WTC11 (cell line): ENCODE data around the gene TMEM121. TPM values are rescaled to one million over a fixed set of nuclear protein-coding genes. Genes with fewer than 3 reads are reported as not detected.

Source experiments
- ATAC-seq: fragments of 200-7000 bp; cut with Tn5 transposase; 2 replicates; pipeline ENCODE4 v1.10.0; 2021; ENCODE audit warnings: mild to moderate bottlenecking, moderate library complexity
- CTCF ChIA-PET: fragments of 300-600 bp; sonication (Branson Sonifier 250); formaldehyde crosslinking; loops from one replicate; lab custom pipeline; 2021; ENCODE audit warnings: antibody characterized with exemption; lab: Charles Lee
- POLR2A ChIA-PET: fragments of 350-600 bp; sonication (Branson Sonifier 250); formaldehyde crosslinking; loops from one replicate; lab custom pipeline; 2021; ENCODE audit warnings: antibody characterized with exemption; lab: Charles Lee
- DNase-seq: peaks from one replicate; pipeline ENCODE4 v3.0.0; 2021; ENCODE audit warnings: low spot score
- H3K27ac Mint-ChIP-seq: 2 replicates; pipeline ENCODE4 v1.8.0; 2021; ENCODE audit warnings: mixed read lengths
- H3K27me3 Mint-ChIP-seq: 2 replicates; pipeline ENCODE4 v1.8.0; 2021; ENCODE audit warnings: low read depth, mild to moderate bottlenecking, moderate library complexity, mixed read lengths
- H3K36me3 Mint-ChIP-seq: 2 replicates; pipeline ENCODE4 v1.8.0; 2021; ENCODE audit warnings: mixed read lengths
- H3K4me1 Mint-ChIP-seq: 2 replicates; pipeline ENCODE4 v1.8.0; 2022; ENCODE audit warnings: mixed read lengths
- H3K4me3 Mint-ChIP-seq: 2 replicates; pipeline ENCODE4 v1.8.0; 2021; ENCODE audit warnings: mild to moderate bottlenecking, moderate library complexity, mixed read lengths
- H3K9me3 Mint-ChIP-seq: 2 replicates; pipeline ENCODE4 v1.8.0; 2021; ENCODE audit warnings: mixed read lengths
- CBFB ChIP-seq: sonication (generic); formaldehyde crosslinking; IDR thresholded peaks from 2 replicates; pipeline ENCODE4 v1.8.1; 2022; ENCODE audit warnings: mild to moderate bottlenecking, low read depth, missing genetic modification reagents
- ESRRA ChIP-seq: sonication (generic); formaldehyde crosslinking; IDR thresholded peaks from 2 replicates; pipeline ENCODE4 v1.8.1; 2022; ENCODE audit warnings: mild to moderate bottlenecking, missing genetic modification reagents, borderline replicate concordance
- NFATC4 ChIP-seq: fragments of 250-450 bp; sonication (Bioruptor Pico); IDR thresholded peaks from 2 replicates; pipeline ENCODE4 v1.9.0; 2021; ENCODE audit warnings: mild to moderate bottlenecking
- SOX15 ChIP-seq: fragments of 250-450 bp; sonication (Bioruptor Pico); IDR thresholded peaks from 2 replicates; pipeline ENCODE4 v1.9.0; 2021; ENCODE audit warnings: mild to moderate bottlenecking
- ZNF121 ChIP-seq: sonication (generic); formaldehyde crosslinking; IDR thresholded peaks from 2 replicates; pipeline ENCODE4 v1.8.0; 2023; ENCODE audit warnings: missing genetic modification reagents
- ZNF232 ChIP-seq: sonication (generic); formaldehyde crosslinking; IDR thresholded peaks from 2 replicates; pipeline ENCODE4 v1.8.0; 2022; ENCODE audit warnings: mild to moderate bottlenecking, missing genetic modification reagents
- ZNF317 ChIP-seq: sonication (generic); formaldehyde crosslinking; IDR thresholded peaks from 2 replicates; pipeline ENCODE4 v1.8.1; 2023; ENCODE audit warnings: low read depth, mild to moderate bottlenecking, moderate library complexity, missing genetic modification reagents, borderline replicate concordance
- ZNF423 ChIP-seq: fragments of 250-450 bp; sonication (Bioruptor Pico); IDR thresholded peaks from 2 replicates; pipeline ENCODE4 v2.1.2; 2022; ENCODE audit warnings: mild to moderate bottlenecking, moderate library complexity
- total RNA-seq: library from RNA; stranded (reverse); gene quantifications from 3 replicates; pipeline ENCODE4 v1.2.3, GENCODE V29; 2021
- TF ChIP-seq, protein P1 (sequence below): sonication (generic); formaldehyde crosslinking; IDR thresholded peaks from 2 replicates; pipeline ENCODE4 v1.8.1; 2022; ENCODE audit warnings: mild to moderate bottlenecking, missing genetic modification reagents, moderate library complexity, borderline replicate concordance
- TF ChIP-seq, protein P2 (sequence below): fragments of 250-450 bp; sonication (Bioruptor Pico); IDR thresholded peaks from 2 replicates; pipeline ENCODE4 v1.8.0; 2021; ENCODE audit warnings: mild to moderate bottlenecking
- TF ChIP-seq, protein P3 (sequence below): sonication (generic); formaldehyde crosslinking; IDR thresholded peaks from 2 replicates; pipeline ENCODE4 v1.8.1; 2023; ENCODE audit warnings: mild to moderate bottlenecking, missing genetic modification reagents, borderline replicate concordance
- TF ChIP-seq, protein P4 (sequence below): sonication (generic); formaldehyde crosslinking; IDR thresholded peaks from 2 replicates; pipeline ENCODE4 v1.8.0; 2022; ENCODE audit warnings: mild to moderate bottlenecking, missing genetic modification reagents
- TF ChIP-seq, protein P5 (sequence below): fragments of 250-450 bp; sonication (Bioruptor Pico); IDR thresholded peaks from 2 replicates; pipeline ENCODE4 v1.9.0; 2021; ENCODE audit warnings: mild to moderate bottlenecking, borderline replicate concordance
- TF ChIP-seq, protein P6 (sequence below): sonication (generic); formaldehyde crosslinking; IDR thresholded peaks from 2 replicates; pipeline ENCODE4 v1.8.0; 2022; ENCODE audit warnings: mild to moderate bottlenecking, missing genetic modification reagents

The TMEM121 gene
- total RNA-seq, 1 experiment from 2014 or later, result 0.81 TPM

DNA sequence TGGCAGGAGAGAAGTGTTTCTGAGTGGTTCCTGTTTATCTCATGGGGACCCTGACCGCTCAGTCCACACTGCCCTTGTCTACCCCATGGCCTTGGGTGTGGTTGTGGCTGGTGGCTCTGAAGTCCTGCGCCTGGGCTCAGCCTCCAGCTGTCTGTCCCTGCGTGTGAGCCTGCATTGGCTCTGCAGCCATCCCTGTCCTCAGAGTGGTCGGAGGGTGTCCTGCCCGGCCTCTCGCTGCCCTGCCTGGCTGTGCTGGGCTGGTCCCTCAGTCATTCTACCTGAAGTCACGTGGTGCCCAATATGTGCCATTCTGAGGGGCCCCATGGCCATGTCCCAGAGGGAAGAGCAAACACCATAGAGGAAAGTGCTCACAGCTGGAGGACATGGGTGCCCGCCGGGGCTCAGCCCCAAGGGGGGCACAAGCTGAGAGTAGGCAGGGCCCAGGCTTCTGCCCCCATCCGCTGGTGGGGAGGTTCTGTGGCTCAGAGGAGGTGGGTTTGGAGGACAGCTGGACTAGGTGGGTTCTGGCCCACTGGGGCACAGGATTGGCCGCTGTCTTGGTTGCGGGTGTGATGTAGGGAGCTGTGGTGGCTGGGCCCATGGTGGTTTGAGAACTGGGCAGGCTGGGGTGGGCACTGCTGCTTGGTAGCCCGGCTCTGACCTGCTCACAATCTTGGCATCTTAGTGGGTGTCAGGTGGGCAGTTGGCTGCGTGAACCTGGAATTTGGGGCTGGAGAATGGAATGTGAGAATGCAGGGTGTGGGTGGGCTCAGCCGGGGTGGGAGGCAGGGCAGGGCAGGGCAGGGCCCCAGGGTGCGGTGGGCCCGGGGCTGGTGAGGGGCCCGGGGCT, 23.7 kb upstream of the TMEM121 start:
- ATAC-seq, result no peak

DNA sequence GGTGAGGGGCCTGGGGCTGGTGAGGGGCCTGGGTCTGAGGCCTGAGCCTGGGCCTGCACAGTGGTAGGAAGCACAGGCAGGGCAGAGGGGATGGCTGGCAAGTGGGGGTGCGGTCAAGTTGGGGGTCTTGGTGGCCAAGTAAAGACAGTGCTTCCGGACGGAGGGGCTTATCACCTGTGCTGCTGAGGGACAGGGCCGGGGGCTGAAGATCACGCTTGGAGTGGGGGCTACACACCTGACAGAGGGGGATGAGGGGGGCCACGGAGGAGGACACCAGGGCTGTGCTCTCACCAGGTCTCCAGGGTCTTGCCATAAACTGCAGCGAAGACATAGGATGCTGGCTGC, 23.1 kb upstream of the TMEM121 start:
- no peaks in the 10 kb centered on the region for H3K9me3 Mint-ChIP-seq
- ChIA-PET POLR2A (no interaction called here), CTCF (no interaction called here)
- H3K36me3 Mint-ChIP-seq, result no peaks in the 10 kb centered on the region
- no peak for DNase-seq
- H3K4me1 Mint-ChIP-seq, result no peaks in the 10 kb centered on the region
- H3K4me3 Mint-ChIP-seq, result no peak overlapping the region
- TF ChIP-seq SOX15 (CRISPR knock-in tag) (no peak), ZNF232 (no peak), ZNF121 (CRISPR knock-in tag) (no peak)
- TF ChIP-seq, protein P1, sequence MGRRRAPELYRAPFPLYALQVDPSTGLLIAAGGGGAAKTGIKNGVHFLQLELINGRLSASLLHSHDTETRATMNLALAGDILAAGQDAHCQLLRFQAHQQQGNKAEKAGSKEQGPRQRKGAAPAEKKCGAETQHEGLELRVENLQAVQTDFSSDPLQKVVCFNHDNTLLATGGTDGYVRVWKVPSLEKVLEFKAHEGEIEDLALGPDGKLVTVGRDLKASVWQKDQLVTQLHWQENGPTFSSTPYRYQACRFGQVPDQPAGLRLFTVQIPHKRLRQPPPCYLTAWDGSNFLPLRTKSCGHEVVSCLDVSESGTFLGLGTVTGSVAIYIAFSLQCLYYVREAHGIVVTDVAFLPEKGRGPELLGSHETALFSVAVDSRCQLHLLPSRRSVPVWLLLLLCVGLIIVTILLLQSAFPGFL (CRISPR knock-in tag), result no peak
- TF ChIP-seq, protein P2, sequence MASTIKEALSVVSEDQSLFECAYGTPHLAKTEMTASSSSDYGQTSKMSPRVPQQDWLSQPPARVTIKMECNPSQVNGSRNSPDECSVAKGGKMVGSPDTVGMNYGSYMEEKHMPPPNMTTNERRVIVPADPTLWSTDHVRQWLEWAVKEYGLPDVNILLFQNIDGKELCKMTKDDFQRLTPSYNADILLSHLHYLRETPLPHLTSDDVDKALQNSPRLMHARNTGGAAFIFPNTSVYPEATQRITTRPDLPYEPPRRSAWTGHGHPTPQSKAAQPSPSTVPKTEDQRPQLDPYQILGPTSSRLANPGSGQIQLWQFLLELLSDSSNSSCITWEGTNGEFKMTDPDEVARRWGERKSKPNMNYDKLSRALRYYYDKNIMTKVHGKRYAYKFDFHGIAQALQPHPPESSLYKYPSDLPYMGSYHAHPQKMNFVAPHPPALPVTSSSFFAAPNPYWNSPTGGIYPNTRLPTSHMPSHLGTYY, result no peak
- TF ChIP-seq, protein P3, sequence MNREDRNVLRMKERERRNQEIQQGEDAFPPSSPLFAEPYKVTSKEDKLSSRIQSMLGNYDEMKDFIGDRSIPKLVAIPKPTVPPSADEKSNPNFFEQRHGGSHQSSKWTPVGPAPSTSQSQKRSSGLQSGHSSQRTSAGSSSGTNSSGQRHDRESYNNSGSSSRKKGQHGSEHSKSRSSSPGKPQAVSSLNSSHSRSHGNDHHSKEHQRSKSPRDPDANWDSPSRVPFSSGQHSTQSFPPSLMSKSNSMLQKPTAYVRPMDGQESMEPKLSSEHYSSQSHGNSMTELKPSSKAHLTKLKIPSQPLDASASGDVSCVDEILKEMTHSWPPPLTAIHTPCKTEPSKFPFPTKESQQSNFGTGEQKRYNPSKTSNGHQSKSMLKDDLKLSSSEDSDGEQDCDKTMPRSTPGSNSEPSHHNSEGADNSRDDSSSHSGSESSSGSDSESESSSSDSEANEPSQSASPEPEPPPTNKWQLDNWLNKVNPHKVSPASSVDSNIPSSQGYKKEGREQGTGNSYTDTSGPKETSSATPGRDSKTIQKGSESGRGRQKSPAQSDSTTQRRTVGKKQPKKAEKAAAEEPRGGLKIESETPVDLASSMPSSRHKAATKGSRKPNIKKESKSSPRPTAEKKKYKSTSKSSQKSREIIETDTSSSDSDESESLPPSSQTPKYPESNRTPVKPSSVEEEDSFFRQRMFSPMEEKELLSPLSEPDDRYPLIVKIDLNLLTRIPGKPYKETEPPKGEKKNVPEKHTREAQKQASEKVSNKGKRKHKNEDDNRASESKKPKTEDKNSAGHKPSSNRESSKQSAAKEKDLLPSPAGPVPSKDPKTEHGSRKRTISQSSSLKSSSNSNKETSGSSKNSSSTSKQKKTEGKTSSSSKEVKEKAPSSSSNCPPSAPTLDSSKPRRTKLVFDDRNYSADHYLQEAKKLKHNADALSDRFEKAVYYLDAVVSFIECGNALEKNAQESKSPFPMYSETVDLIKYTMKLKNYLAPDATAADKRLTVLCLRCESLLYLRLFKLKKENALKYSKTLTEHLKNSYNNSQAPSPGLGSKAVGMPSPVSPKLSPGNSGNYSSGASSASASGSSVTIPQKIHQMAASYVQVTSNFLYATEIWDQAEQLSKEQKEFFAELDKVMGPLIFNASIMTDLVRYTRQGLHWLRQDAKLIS, result no peak
- TF ChIP-seq, protein P4, sequence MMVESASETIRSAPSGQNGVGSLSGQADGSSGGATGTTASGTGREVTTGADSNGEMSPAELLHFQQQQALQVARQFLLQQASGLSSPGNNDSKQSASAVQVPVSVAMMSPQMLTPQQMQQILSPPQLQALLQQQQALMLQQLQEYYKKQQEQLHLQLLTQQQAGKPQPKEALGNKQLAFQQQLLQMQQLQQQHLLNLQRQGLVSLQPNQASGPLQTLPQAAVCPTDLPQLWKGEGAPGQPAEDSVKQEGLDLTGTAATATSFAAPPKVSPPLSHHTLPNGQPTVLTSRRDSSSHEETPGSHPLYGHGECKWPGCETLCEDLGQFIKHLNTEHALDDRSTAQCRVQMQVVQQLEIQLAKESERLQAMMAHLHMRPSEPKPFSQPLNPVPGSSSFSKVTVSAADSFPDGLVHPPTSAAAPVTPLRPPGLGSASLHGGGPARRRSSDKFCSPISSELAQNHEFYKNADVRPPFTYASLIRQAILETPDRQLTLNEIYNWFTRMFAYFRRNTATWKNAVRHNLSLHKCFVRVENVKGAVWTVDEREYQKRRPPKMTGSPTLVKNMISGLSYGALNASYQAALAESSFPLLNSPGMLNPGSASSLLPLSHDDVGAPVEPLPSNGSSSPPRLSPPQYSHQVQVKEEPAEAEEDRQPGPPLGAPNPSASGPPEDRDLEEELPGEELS (CRISPR knock-in tag), result no peak
- TF ChIP-seq, protein P5, sequence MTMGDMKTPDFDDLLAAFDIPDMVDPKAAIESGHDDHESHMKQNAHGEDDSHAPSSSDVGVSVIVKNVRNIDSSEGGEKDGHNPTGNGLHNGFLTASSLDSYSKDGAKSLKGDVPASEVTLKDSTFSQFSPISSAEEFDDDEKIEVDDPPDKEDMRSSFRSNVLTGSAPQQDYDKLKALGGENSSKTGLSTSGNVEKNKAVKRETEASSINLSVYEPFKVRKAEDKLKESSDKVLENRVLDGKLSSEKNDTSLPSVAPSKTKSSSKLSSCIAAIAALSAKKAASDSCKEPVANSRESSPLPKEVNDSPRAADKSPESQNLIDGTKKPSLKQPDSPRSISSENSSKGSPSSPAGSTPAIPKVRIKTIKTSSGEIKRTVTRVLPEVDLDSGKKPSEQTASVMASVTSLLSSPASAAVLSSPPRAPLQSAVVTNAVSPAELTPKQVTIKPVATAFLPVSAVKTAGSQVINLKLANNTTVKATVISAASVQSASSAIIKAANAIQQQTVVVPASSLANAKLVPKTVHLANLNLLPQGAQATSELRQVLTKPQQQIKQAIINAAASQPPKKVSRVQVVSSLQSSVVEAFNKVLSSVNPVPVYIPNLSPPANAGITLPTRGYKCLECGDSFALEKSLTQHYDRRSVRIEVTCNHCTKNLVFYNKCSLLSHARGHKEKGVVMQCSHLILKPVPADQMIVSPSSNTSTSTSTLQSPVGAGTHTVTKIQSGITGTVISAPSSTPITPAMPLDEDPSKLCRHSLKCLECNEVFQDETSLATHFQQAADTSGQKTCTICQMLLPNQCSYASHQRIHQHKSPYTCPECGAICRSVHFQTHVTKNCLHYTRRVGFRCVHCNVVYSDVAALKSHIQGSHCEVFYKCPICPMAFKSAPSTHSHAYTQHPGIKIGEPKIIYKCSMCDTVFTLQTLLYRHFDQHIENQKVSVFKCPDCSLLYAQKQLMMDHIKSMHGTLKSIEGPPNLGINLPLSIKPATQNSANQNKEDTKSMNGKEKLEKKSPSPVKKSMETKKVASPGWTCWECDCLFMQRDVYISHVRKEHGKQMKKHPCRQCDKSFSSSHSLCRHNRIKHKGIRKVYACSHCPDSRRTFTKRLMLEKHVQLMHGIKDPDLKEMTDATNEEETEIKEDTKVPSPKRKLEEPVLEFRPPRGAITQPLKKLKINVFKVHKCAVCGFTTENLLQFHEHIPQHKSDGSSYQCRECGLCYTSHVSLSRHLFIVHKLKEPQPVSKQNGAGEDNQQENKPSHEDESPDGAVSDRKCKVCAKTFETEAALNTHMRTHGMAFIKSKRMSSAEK, result no peak
- TF ChIP-seq, all 79 proteins: peak for 0
- Mint-ChIP-seq H3K27me3 (peaks cover 4% of the 10 kb centered on the region), H3K27ac (no peak overlapping the region)
- no peak for ATAC-seq

More for the DNA sequence above, 23.7 kb upstream of the TMEM121 start:
- no peak for DNase-seq
- H3K27me3 Mint-ChIP-seq, result peaks cover 2% of the 10 kb centered on the region
- POLR2A ChIA-PET, result no interaction called here
- CTCF ChIA-PET, result interaction anchor here (0.6 kb wide), 1 partner anchor 132 kb away, joined by 4 read pairs; no protein-coding TSS in a partner anchor
- H3K36me3 Mint-ChIP-seq, result no peaks in the 10 kb centered on the region
- no peaks in the 10 kb centered on the region for H3K9me3 Mint-ChIP-seq
- no peaks in the 10 kb centered on the region for H3K4me1 Mint-ChIP-seq
- H3K4me3 Mint-ChIP-seq, result no peak overlapping the region
- no peak for TF ChIP-seq NFATC4 (CRISPR knock-in tag)
- no peak for TF ChIP-seq ZNF317 (CRISPR knock-in tag)
- TF ChIP-seq ESRRA (CRISPR knock-in tag), result no peak
- TF ChIP-seq ZNF423 (CRISPR knock-in tag), result no peak
- TF ChIP-seq, protein P6, sequence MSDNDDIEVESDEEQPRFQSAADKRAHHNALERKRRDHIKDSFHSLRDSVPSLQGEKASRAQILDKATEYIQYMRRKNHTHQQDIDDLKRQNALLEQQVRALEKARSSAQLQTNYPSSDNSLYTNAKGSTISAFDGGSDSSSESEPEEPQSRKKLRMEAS, result no peak
- TF ChIP-seq CBFB (CRISPR knock-in tag), result no peak
- H3K27ac Mint-ChIP-seq, result no peak overlapping the region
